Astrocyte of the spinal cord (primary cell): Measurements from ENCODE around the gene MEIS2.

Experiments
- DNase-seq: peaks from one replicate; pipeline ENCODE4 v3.0.0; 2011; ENCODE audit warnings: low read depth, low spot score
- H3K4me3 ChIP-seq: 2 replicates; pipeline ENCODE4 v1.5.1; 2011; ENCODE audit warnings: low read depth, mild to moderate bottlenecking, low read length, moderate library complexity
- in situ Hi-C: cut with HindIII; loops from 2 replicates; pipeline ENCODE4 v1.10.0; 2017; ENCODE audit warnings: low sequenced_read_pairs
- TF ChIP-seq, protein P1 (sequence below): IDR thresholded peaks from 2 replicates; pipeline ENCODE4 v1.5.1; 2012; ENCODE audit warnings: low read depth, mild to moderate bottlenecking, low read length, inconsistent platforms

The MEIS2 gene

DNA sequence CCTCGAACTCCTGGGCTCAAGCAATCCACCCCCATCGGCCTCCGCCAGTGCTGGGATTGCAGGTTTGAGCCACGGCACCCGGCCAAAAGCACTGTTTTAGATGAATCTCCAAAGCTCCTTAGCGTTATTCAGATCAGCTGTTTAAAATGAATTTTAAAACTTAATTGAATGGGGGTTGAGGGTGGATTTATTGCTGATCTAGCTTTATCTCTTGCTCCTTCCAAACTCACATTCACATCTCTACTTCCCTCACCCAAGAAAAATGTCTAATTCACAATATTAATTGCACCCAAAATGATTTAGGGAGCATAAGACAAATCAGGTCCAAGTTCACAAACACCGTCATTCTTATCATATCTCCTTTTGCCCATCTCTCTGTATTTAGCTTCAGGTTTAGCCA lies 89.8 kb downstream of the MEIS2 start:
- TF ChIP-seq, protein P1, sequence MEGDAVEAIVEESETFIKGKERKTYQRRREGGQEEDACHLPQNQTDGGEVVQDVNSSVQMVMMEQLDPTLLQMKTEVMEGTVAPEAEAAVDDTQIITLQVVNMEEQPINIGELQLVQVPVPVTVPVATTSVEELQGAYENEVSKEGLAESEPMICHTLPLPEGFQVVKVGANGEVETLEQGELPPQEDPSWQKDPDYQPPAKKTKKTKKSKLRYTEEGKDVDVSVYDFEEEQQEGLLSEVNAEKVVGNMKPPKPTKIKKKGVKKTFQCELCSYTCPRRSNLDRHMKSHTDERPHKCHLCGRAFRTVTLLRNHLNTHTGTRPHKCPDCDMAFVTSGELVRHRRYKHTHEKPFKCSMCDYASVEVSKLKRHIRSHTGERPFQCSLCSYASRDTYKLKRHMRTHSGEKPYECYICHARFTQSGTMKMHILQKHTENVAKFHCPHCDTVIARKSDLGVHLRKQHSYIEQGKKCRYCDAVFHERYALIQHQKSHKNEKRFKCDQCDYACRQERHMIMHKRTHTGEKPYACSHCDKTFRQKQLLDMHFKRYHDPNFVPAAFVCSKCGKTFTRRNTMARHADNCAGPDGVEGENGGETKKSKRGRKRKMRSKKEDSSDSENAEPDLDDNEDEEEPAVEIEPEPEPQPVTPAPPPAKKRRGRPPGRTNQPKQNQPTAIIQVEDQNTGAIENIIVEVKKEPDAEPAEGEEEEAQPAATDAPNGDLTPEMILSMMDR, result no peak
- in situ Hi-C loops, result no loop called here
- no peak overlapping the region for H3K4me3 ChIP-seq
- DNase-seq, result no peak

DNA sequence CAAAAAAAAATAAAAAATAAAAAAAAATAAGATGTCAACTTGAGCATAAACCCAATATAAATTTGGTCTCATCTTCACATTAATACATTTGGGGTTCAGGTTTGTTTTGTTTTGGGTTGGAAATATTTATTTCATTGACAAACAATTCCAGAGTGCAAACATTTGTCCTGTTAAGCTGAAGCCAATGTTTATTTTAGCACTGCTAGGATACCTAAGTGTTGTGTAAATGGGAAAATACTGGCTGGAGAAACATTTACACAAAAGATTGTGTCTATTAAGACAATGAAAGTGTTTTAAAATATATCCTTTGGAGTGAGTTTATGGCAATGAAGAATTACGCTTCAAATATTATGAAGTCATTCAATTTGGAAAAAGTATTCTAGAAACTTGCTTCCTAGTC lies 91.1 kb downstream of the MEIS2 start:
- in situ Hi-C loops, result no loop called here
- TF ChIP-seq, protein P1, result no peak
- no peak for DNase-seq
- H3K4me3 ChIP-seq, result no peak overlapping the region

DNA sequence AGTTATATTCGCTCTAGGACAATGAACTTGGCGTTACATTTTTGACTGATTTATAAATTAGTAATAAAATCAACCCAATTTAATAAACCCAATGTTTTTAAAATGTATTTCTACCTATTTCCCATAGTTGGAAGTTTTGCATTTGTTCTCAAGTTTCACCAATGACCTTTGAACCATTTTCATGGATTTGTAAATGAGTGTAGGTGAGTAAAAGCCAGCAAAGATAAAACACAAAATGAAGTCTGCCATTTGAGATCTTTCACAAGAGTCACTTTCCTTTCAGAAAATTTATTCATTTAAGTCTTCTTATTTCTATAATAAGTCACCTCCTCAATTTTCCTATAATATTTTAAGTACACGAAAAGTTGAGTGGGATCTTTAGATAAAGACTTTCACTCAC lies 92.1 kb downstream of the MEIS2 start:
- DNase-seq, result no peak
- in situ Hi-C loops, result no loop called here

DNA sequence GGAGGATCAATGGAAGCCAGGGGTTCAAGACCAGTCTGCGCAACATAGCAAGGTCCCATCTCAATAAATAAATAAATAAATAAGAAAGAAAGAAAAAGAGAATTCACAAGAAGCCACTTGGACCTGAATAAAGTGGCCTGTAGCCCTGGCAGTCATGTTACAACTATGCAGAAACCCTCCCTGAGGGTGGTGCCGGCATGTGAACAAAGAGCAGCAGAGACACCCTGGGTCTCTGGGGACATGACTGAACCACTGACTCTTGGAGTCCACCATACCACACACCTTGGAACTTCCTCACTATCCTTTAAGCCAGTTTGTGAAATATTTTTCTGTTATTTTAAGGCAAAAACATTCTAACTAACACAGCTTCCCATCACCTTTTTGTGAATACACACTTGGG lies 93.0 kb downstream of the MEIS2 start:
- DNase-seq, result no peak
- TF ChIP-seq, protein P1, result no peak
- H3K4me3 ChIP-seq, result no peak overlapping the region
- in situ Hi-C loops, result no loop called here

More for the DNA sequence above, 92.1 kb downstream of the MEIS2 start:
- no peak overlapping the region for H3K4me3 ChIP-seq
- TF ChIP-seq, protein P1, result no peak

DNA sequence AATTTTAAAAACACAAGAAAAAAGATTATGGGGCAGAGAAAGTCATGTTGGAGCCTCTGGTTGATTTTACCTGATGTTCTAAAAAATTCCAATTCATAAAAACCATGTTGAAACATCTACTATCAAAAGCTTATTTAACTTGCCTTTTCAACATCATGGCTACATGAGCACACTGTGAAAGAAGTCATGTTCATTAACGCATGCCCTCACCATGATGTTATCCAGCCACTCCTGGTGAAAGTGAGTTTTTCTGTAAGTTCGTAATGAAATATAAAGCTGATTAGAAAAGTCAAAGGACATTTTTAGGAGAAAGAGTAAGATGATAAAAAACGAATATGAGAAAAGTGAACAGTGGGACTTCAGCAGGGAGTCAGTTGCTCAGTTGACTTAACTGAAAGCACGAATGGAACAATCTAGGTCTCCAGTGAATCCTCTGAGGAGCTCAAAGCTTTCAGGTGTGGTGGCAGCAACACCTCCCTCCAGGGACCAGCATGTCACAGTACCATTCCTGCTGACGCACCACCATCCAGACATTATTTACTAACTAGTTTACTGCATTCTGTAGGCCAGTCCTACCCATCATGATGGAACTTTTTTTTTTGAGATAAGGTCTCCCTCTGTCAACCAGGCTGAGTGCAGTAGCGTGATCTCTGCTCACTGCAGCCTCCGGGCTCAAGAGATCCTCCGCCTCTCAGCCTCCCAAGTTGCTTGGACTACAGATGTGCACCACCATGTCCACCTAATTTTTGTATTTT lies 95.2 kb downstream of the MEIS2 start:
- in situ Hi-C loops, result no loop called here
- no peak overlapping the region for H3K4me3 ChIP-seq
- no peak for DNase-seq
- TF ChIP-seq, protein P1, result no peak

DNA sequence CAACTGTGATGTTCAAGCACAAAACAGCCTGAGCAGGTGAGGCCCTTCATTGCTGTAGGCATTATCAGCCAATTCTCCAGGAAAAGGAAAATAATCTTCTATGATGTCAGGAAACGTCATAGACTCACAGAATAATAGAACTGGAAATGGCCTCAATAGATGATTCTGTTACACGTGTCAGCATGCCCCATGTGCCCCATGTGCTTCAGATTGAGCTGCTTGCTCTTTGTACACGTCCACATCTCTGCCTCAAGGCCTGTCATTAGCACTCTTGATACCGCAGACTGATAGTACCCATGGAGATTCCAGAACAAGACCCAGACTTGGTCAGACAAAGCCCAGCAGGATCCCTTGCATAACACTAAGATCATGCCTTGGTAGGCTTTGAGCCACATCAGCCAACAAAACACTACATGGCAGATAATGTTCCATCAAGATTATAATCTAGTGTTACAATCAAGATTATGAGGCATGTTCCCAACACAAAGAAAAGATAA lies 95.9 kb downstream of the MEIS2 start:
- DNase-seq, result no peak
- in situ Hi-C loops, result no loop called here
- TF ChIP-seq, protein P1, result no peak
- no peak overlapping the region for H3K4me3 ChIP-seq
